ELR (cell line): ENCODE data around the gene C12orf54.
A peak's percentile ranks its signal among the peaks of the same experiment; 100 is the strongest.
"Not testable (repeated sequence)": the region's sequence is repeated elsewhere in the genome, so short reads cannot be mapped to it uniquely, and the experiment has no call there.

Experiments
- DNase-seq: peaks from one replicate; pipeline ENCODE4 v3.0.0-alpha.2; 2015; ENCODE audit warnings: low read depth

The C12orf54 gene

DNA sequence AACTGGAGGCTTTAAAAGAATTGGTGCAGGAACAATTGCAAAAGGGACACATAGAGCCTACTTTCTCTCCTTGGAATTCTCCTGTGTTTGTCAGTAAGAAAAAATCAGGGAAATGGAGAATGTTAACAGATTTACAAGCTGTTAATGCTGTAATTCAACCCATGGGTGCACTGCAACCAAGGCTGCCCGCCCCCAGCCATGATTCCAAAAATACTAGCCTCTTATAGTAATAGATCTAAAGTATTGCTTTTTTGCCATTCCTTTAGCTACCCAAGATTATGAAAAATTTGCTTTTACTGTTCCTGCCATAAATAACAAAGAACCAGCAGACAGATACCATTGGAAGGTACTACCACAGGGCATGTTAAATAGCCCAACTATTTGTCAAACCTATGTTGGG is 27.8 kb downstream of the C12orf54 start:
- no peak for DNase-seq

DNA sequence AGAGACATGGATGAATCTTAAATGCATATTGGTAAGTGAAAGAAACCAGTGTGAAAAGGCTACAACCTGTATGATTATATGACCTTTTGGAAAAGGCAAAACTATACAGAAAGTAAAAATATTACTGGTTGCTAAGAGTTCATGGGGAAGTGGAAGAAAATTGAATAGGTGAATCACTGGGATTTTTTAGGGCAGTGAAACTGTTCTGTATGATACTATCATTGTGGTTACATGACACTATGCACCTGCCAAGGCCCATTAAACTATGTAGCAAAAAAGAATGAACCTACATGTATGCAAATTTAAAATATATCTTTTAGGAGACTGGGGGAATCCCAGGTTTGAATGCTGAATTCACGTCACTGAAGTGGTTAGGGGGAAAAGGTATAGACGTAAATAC is 30.6 kb downstream of the C12orf54 start:
- no peak for DNase-seq

DNA sequence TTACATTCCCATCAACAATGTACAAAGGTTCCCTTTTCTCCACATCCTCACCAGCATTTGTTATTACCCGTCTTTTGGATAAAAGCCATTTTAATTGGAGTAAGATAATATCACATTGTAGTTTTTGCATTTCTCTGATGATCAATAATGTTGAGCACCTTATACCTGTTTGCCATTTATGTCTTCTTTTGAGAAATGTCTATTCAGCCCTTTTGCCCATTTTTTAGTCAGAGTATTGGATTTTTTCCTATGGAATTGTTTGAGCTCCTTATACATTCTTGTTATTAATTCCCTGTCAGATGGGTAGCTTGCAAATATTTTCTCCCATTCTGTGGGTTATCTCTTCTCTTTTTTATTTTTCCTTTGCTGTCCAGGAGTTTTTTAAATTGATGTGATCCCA is 32.4 kb downstream of the C12orf54 start:
- no peak for DNase-seq

DNA sequence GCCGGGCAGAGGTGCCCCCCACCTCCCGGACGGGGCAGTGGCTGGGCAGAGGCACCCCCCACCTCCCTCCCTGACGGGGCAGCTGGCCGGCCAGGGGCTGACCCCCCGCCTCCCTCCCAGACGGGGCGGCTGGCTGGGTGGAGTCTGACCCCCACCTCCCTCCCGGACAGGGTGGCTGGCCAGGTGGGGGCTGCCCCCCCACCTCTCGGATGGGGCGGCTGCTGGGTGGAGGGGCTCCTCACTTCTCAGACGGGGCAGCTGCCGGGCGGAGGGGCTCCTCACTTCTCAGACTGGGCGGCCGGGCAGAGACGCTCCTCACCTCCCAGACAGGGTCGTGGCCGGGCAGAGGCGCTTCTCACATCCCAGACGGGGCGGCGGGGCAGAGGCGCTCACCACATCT is 38.1 kb downstream of the C12orf54 start:
- not testable (repeated sequence) for DNase-seq

DNA sequence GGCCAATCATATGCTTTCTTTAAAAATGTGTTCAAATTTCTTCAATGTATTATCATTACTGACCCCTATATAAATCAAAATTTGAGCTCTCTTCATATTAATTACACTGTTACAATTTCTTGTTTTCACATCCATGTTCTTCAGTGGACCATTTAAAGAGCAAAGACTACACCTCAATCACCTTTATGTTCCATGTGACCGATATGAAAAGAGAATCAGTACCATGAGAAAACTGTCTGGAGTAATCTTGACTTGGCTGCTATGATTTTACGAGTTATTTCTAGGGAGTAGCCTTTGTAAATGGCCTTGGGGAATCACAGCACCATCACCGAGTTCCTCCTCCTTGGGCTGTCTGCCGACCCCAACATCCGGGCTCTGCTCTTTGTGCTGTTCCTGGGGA is 43.0 kb downstream of the C12orf54 start, which contains the start of gene OR8S1:
Gene OR8S1 (plus strand): TSS at position 301 of the 400 bp plus-strand sequence. CDS start 0 bp downstream, at position 301.
- no peak for DNase-seq

DNA sequence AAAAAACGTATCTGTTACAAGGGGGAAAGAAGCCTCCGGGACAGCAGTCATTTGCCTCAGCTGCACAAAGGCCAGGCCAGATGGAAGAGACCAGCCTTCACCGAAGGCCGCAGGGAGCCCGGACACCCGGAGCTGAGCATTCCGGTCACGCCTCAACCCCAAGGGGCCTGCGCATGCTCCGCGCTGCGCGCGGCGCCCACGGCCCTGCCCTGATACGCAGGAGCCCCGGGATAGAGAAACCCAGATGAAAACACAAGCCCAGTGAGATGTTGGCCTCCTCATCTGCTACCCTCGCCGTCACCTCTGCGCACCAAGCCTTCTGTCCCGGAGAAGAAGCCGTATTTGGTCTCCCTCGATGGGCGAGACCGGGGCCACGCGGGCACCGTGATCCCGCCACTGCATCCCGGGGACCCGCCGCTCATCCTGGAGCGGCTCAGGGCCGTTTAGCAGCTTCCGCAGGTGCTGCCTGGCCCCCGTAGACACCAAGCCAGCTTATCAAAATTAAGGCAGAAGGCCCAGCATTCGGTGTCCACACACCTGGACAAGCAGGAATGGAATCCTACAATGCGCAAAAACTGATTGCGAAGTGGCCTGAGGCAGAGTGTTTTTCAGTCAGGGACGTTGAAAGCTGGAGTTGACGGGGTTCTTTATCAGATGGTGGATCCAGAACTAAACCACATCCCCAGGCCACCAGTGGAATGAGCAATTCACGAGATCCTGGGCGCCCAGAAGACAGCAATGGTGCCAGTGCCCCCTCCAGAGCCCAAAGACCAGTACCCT is 45.8 kb downstream of the C12orf54 start:
- DNase-seq = no peak

DNA sequence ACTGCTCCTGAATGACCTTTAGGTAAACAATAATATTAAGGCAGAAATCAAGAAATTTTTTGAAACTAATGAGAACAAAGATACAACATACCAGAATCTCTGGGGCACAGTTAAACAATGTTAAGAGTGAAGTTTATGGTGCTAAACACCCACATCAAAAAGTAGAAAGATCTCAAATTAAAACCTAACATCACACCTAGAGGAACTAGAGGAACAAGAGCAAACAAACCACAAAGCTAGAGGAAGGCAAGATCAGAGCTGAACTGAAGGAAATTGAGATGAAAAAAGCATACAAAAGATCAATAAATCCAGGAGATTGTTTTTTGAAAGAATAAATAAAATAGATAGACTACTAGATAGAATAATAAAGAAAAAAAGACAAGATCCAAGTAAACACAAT is 50.3 kb downstream of the C12orf54 start:
- no peak for DNase-seq

DNA sequence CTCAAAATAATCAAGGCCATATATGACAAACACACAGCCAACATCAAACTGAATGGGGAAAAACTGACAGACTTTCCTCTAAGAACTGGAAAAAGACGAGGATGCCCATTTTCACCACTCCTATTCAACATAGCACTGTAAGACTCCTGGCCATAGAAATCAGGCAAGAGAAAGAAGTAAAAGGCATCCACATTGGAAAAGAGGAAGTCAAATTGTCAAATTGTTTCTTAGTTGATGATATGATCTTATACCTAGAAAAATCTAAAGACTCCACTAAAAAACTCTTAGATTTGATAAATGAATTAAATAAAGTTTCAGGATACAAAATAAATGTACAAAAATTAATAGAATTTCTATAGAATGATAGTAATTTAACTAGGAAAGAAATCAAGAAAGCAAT is 54.3 kb downstream of the C12orf54 start:
- no peak for DNase-seq

DNA sequence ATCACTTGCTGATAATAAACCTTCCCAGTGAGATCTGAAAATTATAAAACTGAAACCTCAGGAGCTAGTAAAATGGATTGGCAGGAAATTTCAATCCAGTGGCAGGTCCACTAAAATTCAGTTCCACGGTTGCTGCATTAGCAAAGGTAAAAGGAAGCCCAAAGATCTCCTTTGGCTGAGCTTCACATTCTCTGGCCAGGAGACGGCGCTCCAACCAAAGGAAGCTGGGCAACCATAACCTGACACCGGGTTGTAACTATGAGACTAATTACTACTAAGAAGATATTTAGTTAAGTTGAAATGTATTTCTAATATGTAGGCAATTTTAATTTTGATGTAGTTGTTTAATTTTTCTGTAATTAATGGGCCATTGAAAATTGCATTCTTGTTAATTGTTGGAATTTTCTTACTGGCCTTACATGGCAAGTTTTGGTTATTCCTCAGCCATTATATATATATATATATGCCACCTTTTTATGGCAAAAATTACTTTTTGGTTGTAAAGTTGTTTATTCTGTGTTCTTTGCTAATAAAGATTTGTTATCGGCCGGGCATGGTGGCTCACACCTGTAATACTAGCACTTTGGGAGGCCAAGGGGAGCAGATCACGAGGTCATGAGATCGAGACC is 60.1 kb downstream of the C12orf54 start:
- peak; percentile 42 for DNase-seq

DNA sequence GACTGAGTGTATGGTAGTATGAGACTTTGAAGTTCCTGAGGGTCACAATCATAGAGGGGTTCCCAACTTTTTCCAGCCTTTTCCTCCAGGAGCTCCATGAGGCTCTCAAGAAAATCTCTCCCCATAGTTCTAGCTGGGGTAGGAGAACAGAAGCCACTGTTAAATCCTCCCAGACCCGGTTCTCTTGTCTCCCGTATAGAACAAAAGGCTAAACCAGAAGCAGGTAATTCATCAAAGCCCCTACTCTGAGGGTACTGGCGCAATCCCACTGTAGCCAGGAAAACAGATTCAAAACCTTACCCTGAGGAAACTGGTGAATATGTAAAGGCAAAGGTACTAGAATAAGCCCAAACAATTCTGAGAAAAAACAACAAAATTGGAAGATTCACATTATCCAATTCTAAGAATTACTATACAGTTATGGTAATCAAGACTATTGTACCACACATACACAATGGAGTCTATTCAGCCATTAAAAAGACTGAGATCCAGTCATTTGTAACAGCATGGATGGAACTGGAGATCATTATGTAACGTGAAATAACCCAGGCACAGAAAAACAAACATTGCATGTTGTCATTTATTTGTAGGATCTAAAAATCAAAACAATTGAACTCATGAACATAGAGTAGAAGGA is 63.7 kb downstream of the C12orf54 start:
- no peak for DNase-seq
